Measurements from ENCODE around the gene ACTR1A. TPM values are rescaled to one million over a fixed set of nuclear protein-coding genes. Genes with fewer than 3 reads are reported as not detected.

ACTR1A gene
- total and polyA plus RNA-seq, 9 of the 15 experiments (the other 6 are each of a cell fraction or from before 2014, with no cell fraction given): 36.3 to 77.2 (median 49.6) TPM

- peak overlapping the region; percentile 94 for H3K4me2 ChIP-seq (ENCODE audit: insufficient read depth, low read length)
- H3K27ac ChIP-seq (ENCODE audit: extremely low read depth, low read depth, low read length): peak overlapping the region; percentile 95
- intact Hi-C loops (cut with micrococcal nuclease): no loop called here
- H2AFZ ChIP-seq (ENCODE audit: low read depth, low read length): peak overlapping the region; percentile 92
- in situ Hi-C loops (cut with MboI): loop anchor here (25.0 kb wide), 1 partner anchor 612 kb away; the partner anchor contains the start of gene KCNIP2
- POLR2A ChIA-PET: interaction anchor here (0.6 to 2.5 kb wide), 11 partner anchors 8 to 1653 kb away, joined by 3 to 14 read pairs (median 4); partner anchors contain the start of genes CUEDC2 and FBXL15
- H4K20me1 ChIP-seq (replicated peaks; ENCODE audit: control insufficient read depth, insufficient read depth, low read length): no peaks in the 10 kb centered on the region
- WGBS (ENCODE audit: insufficient coverage, low coverage, missing lambda C conversion rate): 11% methylated on average over 16 of the region's 30 CpGs
- no peaks in the 10 kb centered on the region for H3K9me1 ChIP-seq (ENCODE audit: control insufficient read depth, insufficient read depth, low read length)
- no peaks in the 10 kb centered on the region for H3K27me3 ChIP-seq (ENCODE audit: control insufficient read depth in 2 of 2, insufficient read depth in 2 of 2, low read length in 2 of 2)
- peak overlapping the region; percentile 90 to 94 for H3K9ac ChIP-seq (ENCODE audit: insufficient read depth in 1 of 2, low read depth in 2 of 2, low read length in 2 of 2)
- no peaks in the 10 kb centered on the region for H3K9me3 ChIP-seq (replicated peaks; ENCODE audit: control insufficient read depth, insufficient read depth, low read depth, low read length)
- peak; percentile 40 to 90 (median 53) for DNase-seq (ENCODE audit: extremely low read depth in 1 of 4, low spot score in 3 of 4)
- peaks cover 43% of the 10 kb centered on the region for H3K79me2 ChIP-seq (ENCODE audit: control insufficient read depth, insufficient read depth, low read length)
- H3K4me1 ChIP-seq (replicated peaks in 1 of 2; ENCODE audit: control insufficient read depth in 2 of 2, insufficient read depth in 2 of 2, low read length in 2 of 2): peaks cover 23 to 38% of the 10 kb centered on the region in 2 experiments
- peak overlapping the region; percentile 80 for H3K4me3 ChIP-seq
- BruUV-seq (replicated peaks): TSS peak; percentile 72
- ATAC-seq: peak; percentile 85
- H3K36me3 ChIP-seq (ENCODE audit: control insufficient read depth, insufficient read depth, low read length): peaks cover 26% of the 10 kb centered on the region; the same call in 2 of the 3 replicates
- CTCF ChIA-PET (ENCODE audit: low intra/inter-chr PET ratio): no interaction called here
- FAIRE-seq: peak; percentile 82
- no peak for TF ChIP-seq EWSR1 (IDR thresholded peaks at IDR 0.05; ENCODE audit: borderline replicate concordance, low read depth, partially characterized antibody)
- TF ChIP-seq ZNF75A (CRISPR knock-in tag; IDR thresholded peaks at IDR 0.05): no peak
- TF ChIP-seq YY1 (IDR thresholded peaks at IDR 0.05; ENCODE audit: borderline replicate concordance in 1 of 3, control insufficient read depth in 1 of 3, extremely low read depth in 1 of 3, insufficient read depth in 3 of 3, insufficient read length in 1 of 3, insufficient replicate concordance in 2 of 3, low read depth in 1 of 3, low read length in 2 of 3): peak in 1 of 3 experiments; percentile 41
- TF ChIP-seq KAT7 (CRISPR knock-in tag; IDR thresholded peaks at IDR 0.05; ENCODE audit: borderline replicate concordance): no peak
- TF ChIP-seq TRIM28 (IDR thresholded peaks at IDR 0.05): no peak
- TF ChIP-seq, protein P1, sequence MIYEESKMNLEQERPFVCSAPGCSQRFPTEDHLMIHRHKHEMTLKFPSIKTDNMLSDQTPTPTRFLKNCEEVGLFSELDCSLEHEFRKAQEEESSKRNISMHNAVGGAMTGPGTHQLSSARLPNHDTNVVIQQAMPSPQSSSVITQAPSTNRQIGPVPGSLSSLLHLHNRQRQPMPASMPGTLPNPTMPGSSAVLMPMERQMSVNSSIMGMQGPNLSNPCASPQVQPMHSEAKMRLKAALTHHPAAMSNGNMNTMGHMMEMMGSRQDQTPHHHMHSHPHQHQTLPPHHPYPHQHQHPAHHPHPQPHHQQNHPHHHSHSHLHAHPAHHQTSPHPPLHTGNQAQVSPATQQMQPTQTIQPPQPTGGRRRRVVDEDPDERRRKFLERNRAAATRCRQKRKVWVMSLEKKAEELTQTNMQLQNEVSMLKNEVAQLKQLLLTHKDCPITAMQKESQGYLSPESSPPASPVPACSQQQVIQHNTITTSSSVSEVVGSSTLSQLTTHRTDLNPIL (CRISPR knock-in tag; IDR thresholded peaks at IDR 0.05): no peak
- TF ChIP-seq CHD2 (IDR thresholded peaks at IDR 0.05; ENCODE audit: low read depth, low read length): no peak
- TF ChIP-seq GTF2E2 (tag; IDR thresholded peaks at IDR 0.05): peak; percentile 50; the same call in 1 of the 2 replicates
- TF ChIP-seq, protein P2, sequence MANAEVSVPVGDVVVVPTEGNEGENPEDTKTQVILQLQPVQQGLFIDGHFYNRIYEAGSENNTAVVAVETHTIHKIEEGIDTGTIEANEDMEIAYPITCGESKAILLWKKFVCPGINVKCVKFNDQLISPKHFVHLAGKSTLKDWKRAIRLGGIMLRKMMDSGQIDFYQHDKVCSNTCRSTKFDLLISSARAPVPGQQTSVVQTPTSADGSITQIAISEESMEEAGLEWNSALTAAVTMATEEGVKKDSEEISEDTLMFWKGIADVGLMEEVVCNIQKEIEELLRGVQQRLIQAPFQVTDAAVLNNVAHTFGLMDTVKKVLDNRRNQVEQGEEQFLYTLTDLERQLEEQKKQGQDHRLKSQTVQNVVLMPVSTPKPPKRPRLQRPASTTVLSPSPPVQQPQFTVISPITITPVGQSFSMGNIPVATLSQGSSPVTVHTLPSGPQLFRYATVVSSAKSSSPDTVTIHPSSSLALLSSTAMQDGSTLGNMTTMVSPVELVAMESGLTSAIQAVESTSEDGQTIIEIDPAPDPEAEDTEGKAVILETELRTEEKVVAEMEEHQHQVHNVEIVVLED (CRISPR knock-in tag; IDR thresholded peaks at IDR 0.05): no peak
- no peak for TF ChIP-seq NR2C2 (CRISPR knock-in tag; IDR thresholded peaks at IDR 0.05)
- 0 out of 2 replicates have a peak, but pooled peaks have one; percentile 1 for TF ChIP-seq NR2C2 (tag; IDR thresholded peaks at IDR 0.05)
- TF ChIP-seq NR1H2 (CRISPR knock-in tag; IDR thresholded peaks at IDR 0.05): no peak
- TF ChIP-seq ELK3 (CRISPR knock-in tag; IDR thresholded peaks at IDR 0.05): no peak
- no peak for TF ChIP-seq PHTF2 (CRISPR knock-in tag; IDR thresholded peaks at IDR 0.05)
- TF ChIP-seq MLLT1 (IDR thresholded peaks at IDR 0.05): no peak
- no peak for TF ChIP-seq ZNF551 (CRISPR knock-in tag; IDR thresholded peaks at IDR 0.05)
Observed at GRCh38 chr10:102449321-102450123, 53.0 kb downstream of the ACTR1A start.
